Endothelial cell (in vitro differentiated cells): ENCODE results near the gene RBMS3. TPM values are rescaled to one million over a fixed set of nuclear protein-coding genes. Genes with fewer than 3 reads are reported as not detected.
A peak's percentile ranks its signal among the peaks of the same experiment; 100 is the strongest.

Source experiments
- DNase-seq: peaks from one replicate; pipeline ENCODE4 v3.0.0; 2021; ENCODE audit warnings: low spot score
- H3K27ac Mint-ChIP-seq: one replicate; pipeline ENCODE4 v1.8.0; 2021; ENCODE audit warnings: mixed read lengths, inconsistent platforms; ENCODE audit not compliant: unreplicated experiment
- H3K27me3 Mint-ChIP-seq: one replicate; pipeline ENCODE4 v1.8.0; 2021; ENCODE audit warnings: mild to moderate bottlenecking, moderate library complexity, mixed read lengths, inconsistent platforms; ENCODE audit not compliant: unreplicated experiment
- H3K36me3 Mint-ChIP-seq: one replicate; pipeline ENCODE4 v1.8.0; 2021; ENCODE audit warnings: mild to moderate bottlenecking, low read depth, mixed read lengths, inconsistent platforms; ENCODE audit not compliant: unreplicated experiment
- H3K4me1 Mint-ChIP-seq: one replicate; pipeline ENCODE4 v1.8.0; 2021; ENCODE audit warnings: mild to moderate bottlenecking, mixed read lengths, inconsistent platforms; ENCODE audit not compliant: unreplicated experiment
- H3K4me3 Mint-ChIP-seq: one replicate; pipeline ENCODE4 v1.8.0; 2021; ENCODE audit warnings: mild to moderate bottlenecking, mixed read lengths, inconsistent platforms; ENCODE audit not compliant: unreplicated experiment
- H3K9me3 Mint-ChIP-seq: one replicate; pipeline ENCODE4 v1.8.0; 2021; ENCODE audit warnings: mixed read lengths, inconsistent platforms; ENCODE audit not compliant: unreplicated experiment
- total RNA-seq: library from RNA; stranded (reverse); fragmentation: NEBNext Ultra II Directional; extraction: Animal tissue kit (Norgen Biotek cat#: 25700); gene quantifications from one replicate; pipeline ENCODE4 v1.2.1, GENCODE V29; 2021; ENCODE audit not compliant: unreplicated experiment
- TF ChIP-seq, protein P1 (sequence below): fragments of 200-600 bp; sonication (generic); IDR thresholded peaks from one replicate; pipeline ENCODE4 v1.5.0; 2021; ENCODE audit warnings: antibody characterized with exemption; ENCODE audit not compliant: unreplicated experiment

Gene RBMS3
- total RNA-seq, 1 donor from 2014 or later: 30.9 TPM

DNA sequence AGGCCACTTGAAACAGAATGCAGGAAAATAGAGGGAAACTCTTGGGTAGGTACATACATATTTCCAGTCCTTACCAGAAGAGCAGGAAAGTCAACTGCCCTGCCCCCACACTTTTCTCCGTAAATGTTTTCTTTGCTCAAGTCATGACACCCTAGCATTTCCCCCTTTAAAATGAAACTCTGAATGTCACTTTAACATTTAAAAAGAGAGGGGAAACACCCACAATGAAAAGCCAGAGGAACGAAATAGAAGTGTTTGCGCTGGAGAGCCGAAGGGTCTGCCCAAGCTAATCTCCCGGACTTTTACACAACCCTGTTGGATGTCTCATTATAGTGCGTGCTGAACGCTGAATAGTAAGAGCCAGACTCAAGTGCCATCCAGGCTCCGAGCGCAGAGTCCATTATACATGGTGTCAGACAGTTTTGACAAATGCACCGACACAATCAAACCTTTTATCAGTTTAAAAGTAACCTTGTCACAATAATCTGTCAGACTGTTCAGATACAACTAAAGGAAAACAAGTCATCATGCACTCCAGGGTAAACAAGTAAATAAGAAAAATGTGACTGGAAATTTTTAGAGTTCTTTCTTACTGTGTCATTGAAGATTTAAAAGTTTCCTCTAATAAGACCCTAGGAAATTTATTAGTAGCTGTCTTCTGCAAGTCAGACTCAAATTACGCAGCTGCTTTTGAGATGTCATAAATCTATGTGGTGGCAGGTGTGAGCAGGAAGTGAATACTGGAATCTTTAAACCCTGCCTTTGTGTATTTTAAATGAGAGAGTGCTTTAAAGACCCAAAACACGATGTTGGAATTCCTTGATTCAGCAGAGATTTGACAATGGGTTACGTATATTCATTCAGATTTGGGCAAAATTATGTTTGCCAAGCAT lies 159.8 kb downstream of the RBMS3 start:
- Mint-ChIP-seq H3K27me3 (no peaks in the 10 kb centered on the region), H3K36me3 (no peaks in the 10 kb centered on the region), H3K4me3 (no peak overlapping the region), H3K4me1 (peaks cover 23% of the 10 kb centered on the region), H3K27ac (peak overlapping the region; percentile 14), H3K9me3 (no peaks in the 10 kb centered on the region)
- DNase-seq: no peak
- TF ChIP-seq, protein P1, sequence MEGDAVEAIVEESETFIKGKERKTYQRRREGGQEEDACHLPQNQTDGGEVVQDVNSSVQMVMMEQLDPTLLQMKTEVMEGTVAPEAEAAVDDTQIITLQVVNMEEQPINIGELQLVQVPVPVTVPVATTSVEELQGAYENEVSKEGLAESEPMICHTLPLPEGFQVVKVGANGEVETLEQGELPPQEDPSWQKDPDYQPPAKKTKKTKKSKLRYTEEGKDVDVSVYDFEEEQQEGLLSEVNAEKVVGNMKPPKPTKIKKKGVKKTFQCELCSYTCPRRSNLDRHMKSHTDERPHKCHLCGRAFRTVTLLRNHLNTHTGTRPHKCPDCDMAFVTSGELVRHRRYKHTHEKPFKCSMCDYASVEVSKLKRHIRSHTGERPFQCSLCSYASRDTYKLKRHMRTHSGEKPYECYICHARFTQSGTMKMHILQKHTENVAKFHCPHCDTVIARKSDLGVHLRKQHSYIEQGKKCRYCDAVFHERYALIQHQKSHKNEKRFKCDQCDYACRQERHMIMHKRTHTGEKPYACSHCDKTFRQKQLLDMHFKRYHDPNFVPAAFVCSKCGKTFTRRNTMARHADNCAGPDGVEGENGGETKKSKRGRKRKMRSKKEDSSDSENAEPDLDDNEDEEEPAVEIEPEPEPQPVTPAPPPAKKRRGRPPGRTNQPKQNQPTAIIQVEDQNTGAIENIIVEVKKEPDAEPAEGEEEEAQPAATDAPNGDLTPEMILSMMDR: no peak

DNA sequence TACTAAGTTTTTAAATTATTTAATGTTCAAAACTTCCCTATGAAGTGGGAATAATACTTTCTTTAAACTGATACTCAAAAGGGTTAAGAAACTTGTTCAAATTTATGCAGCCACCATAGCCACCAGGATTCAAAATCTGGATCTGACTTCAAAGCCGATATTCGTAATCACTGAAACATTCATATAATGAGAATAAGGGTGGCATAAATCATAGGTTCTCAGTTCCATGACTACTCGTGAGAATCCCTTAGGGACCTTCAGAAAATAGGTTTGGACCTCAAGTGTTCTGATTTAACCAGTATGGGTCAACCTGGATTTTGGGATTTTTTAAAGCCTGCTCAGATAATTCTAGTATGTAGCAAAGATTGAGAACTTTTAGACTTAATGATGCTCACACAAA lies 160.6 kb downstream of the RBMS3 start:
- H3K27ac Mint-ChIP-seq: no peak overlapping the region
- TF ChIP-seq, protein P1: no peak
- H3K36me3 Mint-ChIP-seq: no peaks in the 10 kb centered on the region
- peaks cover 23% of the 10 kb centered on the region for H3K4me1 Mint-ChIP-seq
- no peaks in the 10 kb centered on the region for H3K9me3 Mint-ChIP-seq
- DNase-seq: no peak
- H3K4me3 Mint-ChIP-seq: no peak overlapping the region
- no peaks in the 10 kb centered on the region for H3K27me3 Mint-ChIP-seq

DNA sequence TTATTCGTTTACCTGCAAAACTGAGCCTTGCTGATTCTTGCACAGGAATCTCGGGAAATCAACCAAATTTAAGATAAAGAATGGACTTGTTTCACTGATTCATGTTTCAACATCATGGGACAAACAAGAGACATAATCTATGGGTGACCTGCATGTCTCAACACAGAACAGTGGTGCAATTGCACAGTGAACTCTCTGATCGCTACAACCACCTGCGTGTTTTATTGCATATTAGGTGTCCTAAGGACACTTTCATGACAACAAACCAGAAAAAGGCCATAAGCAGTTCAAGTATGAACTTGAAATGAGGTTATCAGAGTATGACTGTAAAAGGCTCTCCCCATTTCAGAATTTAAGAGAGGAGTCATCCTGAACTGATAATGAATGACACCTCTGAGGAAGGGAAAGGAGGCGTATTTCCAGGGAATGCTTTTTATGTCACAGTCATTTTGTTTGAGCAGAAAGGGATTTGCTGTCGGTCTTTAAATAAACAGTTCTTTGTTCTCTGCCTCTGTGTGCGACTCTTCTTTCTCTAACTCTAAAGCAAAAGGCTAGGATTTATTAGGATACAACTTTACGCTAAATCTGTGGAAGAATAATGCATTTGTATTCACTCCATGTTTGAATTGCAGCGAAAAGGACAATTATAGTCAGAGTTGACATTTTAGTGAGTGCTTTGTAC lies 167.2 kb downstream of the RBMS3 start:
- TF ChIP-seq, protein P1: no peak
- DNase-seq: no peak
- Mint-ChIP-seq H3K4me3 (no peak overlapping the region), H3K9me3 (no peaks in the 10 kb centered on the region), H3K4me1 (peaks cover 2% of the 10 kb centered on the region), H3K27ac (no peak overlapping the region), H3K36me3 (no peaks in the 10 kb centered on the region), H3K27me3 (no peaks in the 10 kb centered on the region)

DNA sequence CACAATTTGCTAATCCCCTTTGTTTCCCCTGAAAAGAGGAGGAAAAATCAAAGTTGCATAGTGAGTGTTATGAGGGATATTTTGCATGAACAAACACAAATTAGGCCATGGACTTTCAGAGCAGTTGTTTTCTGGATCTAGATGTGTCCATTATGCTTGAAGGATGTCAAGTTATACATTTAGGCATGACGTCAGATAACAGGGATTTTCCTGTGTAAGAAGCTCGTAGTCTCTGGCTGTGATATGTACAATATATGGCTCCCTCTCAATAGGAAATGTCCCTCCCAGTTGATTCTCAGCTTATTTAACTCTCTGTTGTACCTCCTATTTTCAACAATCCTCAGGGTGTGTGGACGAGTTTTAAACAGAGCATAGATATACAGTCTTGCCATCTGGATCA lies 171.0 kb downstream of the RBMS3 start:
- H3K36me3 Mint-ChIP-seq: no peaks in the 10 kb centered on the region
- TF ChIP-seq, protein P1: no peak
- no peak overlapping the region for H3K27ac Mint-ChIP-seq
- no peaks in the 10 kb centered on the region for H3K27me3 Mint-ChIP-seq
- peaks cover 9% of the 10 kb centered on the region for H3K4me1 Mint-ChIP-seq
- DNase-seq: no peak
- no peaks in the 10 kb centered on the region for H3K9me3 Mint-ChIP-seq
- no peak overlapping the region for H3K4me3 Mint-ChIP-seq

DNA sequence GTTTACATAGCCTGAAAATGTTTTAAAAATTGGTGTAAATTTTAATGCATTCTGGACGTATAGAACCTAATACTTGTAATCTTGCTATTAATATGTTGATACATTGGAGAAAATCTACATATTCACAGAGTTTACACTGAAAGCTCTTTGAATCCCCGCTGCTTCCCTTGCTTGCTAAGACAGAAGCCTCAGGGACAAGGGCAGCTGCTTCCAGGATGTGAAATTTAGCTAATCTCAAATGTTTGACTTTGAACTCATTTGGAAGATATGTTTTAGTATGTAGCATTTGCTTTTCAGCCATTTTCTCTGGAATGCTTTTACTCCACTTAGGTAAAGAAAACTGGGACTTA lies 172.0 kb downstream of the RBMS3 start:
- H3K27me3 Mint-ChIP-seq: no peaks in the 10 kb centered on the region
- DNase-seq: no peak
- no peak overlapping the region for H3K27ac Mint-ChIP-seq
- peaks cover 9% of the 10 kb centered on the region for H3K4me1 Mint-ChIP-seq
- no peaks in the 10 kb centered on the region for H3K36me3 Mint-ChIP-seq
- no peak overlapping the region for H3K4me3 Mint-ChIP-seq
- TF ChIP-seq, protein P1: no peak
- H3K9me3 Mint-ChIP-seq: no peaks in the 10 kb centered on the region
